K562 (cell line): ENCODE measurements around the gene USP32. TPM values are rescaled to one million over a fixed set of nuclear protein-coding genes. Genes with fewer than 3 reads are reported as not detected.

Experiments used
- ARID3B ChIP-seq: fragments of 250-450 bp; sonication (Bioruptor Pico); IDR thresholded peaks from 2 replicates; pipeline ENCODE4 v1.4.0; 2020; ENCODE audit warnings: borderline replicate concordance
- BRF1 ChIP-seq: IDR thresholded peaks from 3 replicates; pipeline ENCODE4 v1.6.1; 2011; ENCODE audit warnings: borderline replicate concordance, mild to moderate bottlenecking; ENCODE audit not compliant: insufficient read length; ENCODE audit errors: extremely low read depth
- DEAF1 ChIP-seq: fragments of 450-650 bp; formaldehyde crosslinking; IDR thresholded peaks from 2 replicates; pipeline ENCODE4 v1.4.0; 2020; ENCODE audit warnings: mild to moderate bottlenecking, moderate library complexity
- DPF2 ChIP-seq: fragments of 450-650 bp; IDR thresholded peaks from 2 replicates; pipeline ENCODE4 v1.6.1; 2016
- ELK1 ChIP-seq: sonication (generic); formaldehyde crosslinking; IDR thresholded peaks from 2 replicates; pipeline ENCODE4 v1.8.1; 2022; ENCODE audit warnings: missing genetic modification reagents
- HDAC8 ChIP-seq: fragments of 450-650 bp; IDR thresholded peaks from 2 replicates; pipeline ENCODE4 v1.6.1; 2016; ENCODE audit warnings: mild to moderate bottlenecking, missing genetic modification characterization, moderate library complexity, missing compliant biosample characterization
- KAT8 ChIP-seq: fragments of 450-650 bp; IDR thresholded peaks from 2 replicates; pipeline ENCODE4 v1.6.1; 2016; ENCODE audit warnings: low read depth, mild to moderate bottlenecking
- PATZ1 ChIP-seq: fragments of 250-450 bp; sonication (Bioruptor Pico); IDR thresholded peaks from 2 replicates; pipeline ENCODE4 v1.5.0; 2020; ENCODE audit warnings: mild to moderate bottlenecking, borderline replicate concordance
- SETDB1 ChIP-seq: IDR thresholded peaks from one replicate; pipeline ENCODE4 v1.6.1; 2012; ENCODE audit warnings: low read length, control low read depth, inconsistent platforms
- SLC30A9 ChIP-seq: fragments of 250-450 bp; sonication (Bioruptor Pico); IDR thresholded peaks from 2 replicates; pipeline ENCODE4 v1.8.0; 2022; ENCODE audit warnings: mild to moderate bottlenecking, moderate library complexity
- SMAD4 ChIP-seq: fragments of 250-450 bp; sonication (Bioruptor Pico); conservative IDR thresholded peaks from 2 replicates; pipeline ENCODE4 v1.8.0; 2021; ENCODE audit warnings: inconsistent platforms, mild to moderate bottlenecking, moderate library complexity
- THAP12 ChIP-seq: fragments of 250-450 bp; sonication (Bioruptor Pico); IDR thresholded peaks from 2 replicates; pipeline ENCODE4 v1.9.0; 2021; ENCODE audit warnings: mild to moderate bottlenecking, inconsistent platforms
- ZBTB26 ChIP-seq: fragments of 450-650 bp; formaldehyde crosslinking; IDR thresholded peaks from 2 replicates; pipeline ENCODE4 v1.4.0; 2022; ENCODE audit warnings: missing genetic modification characterization
- ZNF184 ChIP-seq: sonication (generic); formaldehyde crosslinking; IDR thresholded peaks from 2 replicates; pipeline ENCODE4 v1.5.0; 2020; ENCODE audit warnings: missing genetic modification reagents
- ZNF217 ChIP-seq: sonication (generic); formaldehyde crosslinking; IDR thresholded peaks from 2 replicates; pipeline ENCODE4 v1.8.0; 2022; ENCODE audit warnings: mild to moderate bottlenecking, missing genetic modification reagents
- ZNF408 ChIP-seq: fragments of 250-450 bp; sonication (Bioruptor Pico); IDR thresholded peaks from 2 replicates; pipeline ENCODE4 v1.4.0; 2020; ENCODE audit warnings: low read depth, mild to moderate bottlenecking, moderate library complexity
- ZNF77 ChIP-seq: fragments of 250-450 bp; sonication (Bioruptor Pico); IDR thresholded peaks from 2 replicates; pipeline ENCODE4 v1.5.0; 2020
- polyA plus RNA-seq, 8 experiments: library from polyadenylated mRNA; depleted of rRNA in 4 of 8; stranded (reverse) in 5 of 8; unstranded in 3 of 8; fragments of >200 nt; fragmentation: Nextera tagmentation in 2 of 8; fragmentation: Illumina TruSeq in 1 of 8; extraction: Ambion mirVana in 2 of 8; extraction: Trizol in 1 of 8; gene quantifications; 2 replicates each; pipeline versions ENCODE4 v1.2.1 to v1.2.3, GENCODE V29; 2011 to 2014; ENCODE audit warnings: inconsistent platforms in 1 of 8, missing spikeins in 1 of 8
- total RNA-seq, 7 experiments: library from RNA; depleted of rRNA in 6 of 7; stranded (reverse); fragments of >200 nt in 6 of 7; fragmentation: Illumina TruSeq in 2 of 7; extraction: Trizol in 2 of 7; gene quantifications; 2 replicates each; pipeline versions ENCODE4 v1.2.1 to v1.2.3, GENCODE V29; 2011 to 2021; ENCODE audit warnings: low replicate concordance in 1 of 7

Gene USP32
- total and polyA plus RNA-seq, 9 of the 15 experiments (the other 6 are each of a cell fraction or from before 2014, with no cell fraction given) = 18.0 to 69.3 (median 47.1) TPM

- TF ChIP-seq ARID3B = no peak
- no peak for TF ChIP-seq SLC30A9 (CRISPR knock-in tag)
- no peak for TF ChIP-seq PATZ1 (CRISPR knock-in tag)
- TF ChIP-seq ELK1 = no peak
- TF ChIP-seq ZNF217 = no peak
- TF ChIP-seq HDAC8 (tag) = no peak
- TF ChIP-seq SMAD4 (CRISPR knock-in tag) = no peak
- TF ChIP-seq ZNF184 = no peak
- no peak for TF ChIP-seq DEAF1 (CRISPR knock-in tag)
- no peak for TF ChIP-seq KAT8
- no peak for TF ChIP-seq BRF1
- TF ChIP-seq THAP12 (CRISPR knock-in tag) = no peak
- no peak for TF ChIP-seq SETDB1
- no peak for TF ChIP-seq ZNF77 (CRISPR knock-in tag)
- TF ChIP-seq ZBTB26 (CRISPR knock-in tag) = no peak
- TF ChIP-seq ZNF408 (CRISPR knock-in tag) = no peak
- TF ChIP-seq DPF2 = peak; percentile 62; the same call in 1 of the 2 replicates
These were observed 20.0 kb downstream of the USP32 start (continued) for GRCh38 chr17:60371818-60372510.
